Measurements from ENCODE around the gene LY9.

- TF ChIP-seq CTCF (IDR thresholded peaks at IDR 0.05) (no peak), POLR2A (IDR thresholded peaks at IDR 0.05) (no peak), POLR2AphosphoS5 (IDR thresholded peaks at IDR 0.05) (no peak)
These were observed 66.5 kb downstream of the LY9 start, which contains the start of gene CD244 for GRCh38 chr1:160862203-160863060.

Measured in prostate gland (tissue), 2 donors.